Esophagus muscularis mucosa (tissue), 4 donors: ENCODE results near the gene PCBP3. TPM values are rescaled to one million over a fixed set of nuclear protein-coding genes. Genes with fewer than 3 reads are reported as not detected.

Experiments
- DNase-seq: peaks from one replicate; pipeline ENCODE4 v3.0.0-alpha.2; 2017; ENCODE audit errors: extremely low spot score
- H3K27ac ChIP-seq, 4 donors: fragments of 200-600 bp; sonication (generic); replicated peaks in 1 of 4; 1 replicate in 3 of 4; 2 replicates in 1 of 4; pipeline ENCODE4 v1.5.1; 2016 to 2019; ENCODE audit warnings: mild to moderate bottlenecking in 1 of 4
- H3K27me3 ChIP-seq, 4 donors: fragments of 200-600 bp; sonication (generic); one replicate each; pipeline versions ENCODE4 v1.5.1 to v1.6.0; 2016 to 2019
- H3K36me3 ChIP-seq, 4 donors: fragments of 200-600 bp; sonication (generic); one replicate each; pipeline ENCODE4 v1.5.1; 2016 to 2019
- H3K4me1 ChIP-seq, 4 donors: fragments of 200-600 bp; sonication (generic); one replicate each; pipeline ENCODE4 v1.5.1; 2016 to 2019
- H3K4me3 ChIP-seq, 4 donors: fragments of 200-600 bp; sonication (generic); 1 replicate in 2 of 4; 2 replicates in 2 of 4; pipeline ENCODE4 v1.5.1; 2016 to 2019; ENCODE audit warnings: mild to moderate bottlenecking in 4 of 4, moderate library complexity in 1 of 4
- H3K9me3 ChIP-seq, 4 donors: fragments of 200-600 bp; sonication (generic); 1 replicate in 3 of 4; 2 replicates in 1 of 4; pipeline ENCODE4 v1.5.1; 2016 to 2019
- EP300 ChIP-seq: sonication (generic); formaldehyde crosslinking; IDR thresholded peaks from one replicate; pipeline ENCODE4 v1.6.1; 2017; ENCODE audit warnings: antibody characterized with exemption
- POLR2A ChIP-seq: fragments of 450-650 bp; IDR thresholded peaks from one replicate; pipeline ENCODE4 v1.6.1; 2017; ENCODE audit warnings: antibody characterized with exemption, moderate library complexity, mild to moderate bottlenecking, low read depth
- POLR2AphosphoS5 ChIP-seq, 2 donors: sonication (generic); formaldehyde crosslinking; IDR thresholded peaks; one replicate each; pipeline ENCODE4 v1.6.1; 2017; ENCODE audit warnings: antibody characterized with exemption in 2 of 2
- WGBS: methylation state at CpG from one replicate; pipeline ENCODE4 v1.1.5; 2018; 5-methylcytosine and 5-hydroxymethylcytosine counted together
- intact Hi-C: fragments of 100-400 bp; cut with DNase I; formaldehyde crosslinking; loops from one replicate; pipeline ENCODE4 v1.15.1; 2023
- total RNA-seq, 4 donors: library from RNA; depleted of rRNA; stranded (reverse); fragments of >200 nt; gene quantifications; one replicate each; pipeline versions ENCODE4 v1.1.0 to v1.2.1, GENCODE V29; 2016
- TF ChIP-seq, protein P1 (sequence below), 3 experiments: fragments of 200-600 bp in 2 of 3; fragments of 450-650 bp in 1 of 3; sonication (generic) in 2 of 3; IDR thresholded peaks; one replicate each; pipeline ENCODE4 v1.5.1; 2017 to 2019; ENCODE audit warnings: antibody characterized with exemption in 3 of 3, mild to moderate bottlenecking in 2 of 3, moderate library complexity in 1 of 3

The PCBP3 gene
- total RNA-seq, 4 donors from 2014 or later = 7.5 to 9.2 (median 8.1) TPM

DNA sequence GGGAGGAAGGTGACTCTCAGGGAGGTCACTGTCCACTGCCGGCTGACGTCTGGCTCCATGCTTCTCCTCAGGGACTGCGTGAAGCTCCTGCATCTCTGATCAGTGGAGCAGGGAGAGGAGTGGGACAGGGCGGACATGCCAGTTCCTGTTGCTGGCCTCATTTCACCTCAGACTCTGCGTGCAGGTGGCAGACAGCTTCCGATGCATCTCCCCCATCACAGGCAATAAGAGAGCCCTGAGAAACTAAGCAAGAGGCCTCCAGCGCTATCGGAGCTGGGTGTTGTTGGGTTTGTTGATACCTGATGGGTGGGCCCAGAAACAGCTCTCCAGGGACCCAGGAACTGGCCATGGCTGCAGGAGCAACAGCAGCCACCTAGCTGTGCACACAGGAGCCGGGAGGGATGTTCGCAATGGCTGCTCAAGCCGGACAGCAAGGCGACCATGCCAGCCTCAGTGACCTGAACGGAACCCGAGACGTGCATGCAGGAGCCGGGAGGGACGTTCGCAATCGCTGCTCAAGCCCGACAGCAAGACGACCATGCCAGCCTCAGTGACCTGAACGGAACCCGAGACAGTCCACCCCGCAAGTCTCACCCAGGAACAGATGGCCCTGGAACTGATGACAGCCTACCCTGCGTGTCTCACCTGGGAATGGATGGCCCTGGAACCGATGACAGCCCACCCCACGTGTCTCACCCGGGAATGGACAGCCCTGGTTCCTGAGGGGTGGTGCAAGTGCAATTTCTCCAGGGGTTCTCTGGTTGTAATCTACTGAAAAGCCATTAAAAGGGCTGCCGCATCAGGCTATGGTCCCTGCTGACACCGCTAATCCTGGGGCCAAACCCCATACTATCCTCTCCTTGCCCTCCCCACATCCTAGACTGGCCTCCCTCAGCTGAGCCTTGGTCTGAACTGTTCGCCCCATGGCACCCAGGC is 14.2 kb upstream of the PCBP3 start:
- Histone ChIP-seq H3K4me1 (no peaks in the 10 kb centered on the region), H3K4me3 (no peak overlapping the region), H3K27me3 (peaks cover 0 to 27% (median 0%) of the 10 kb centered on the region in 4 donors), H3K27ac (no peak overlapping the region), H3K9me3 (no peaks in the 10 kb centered on the region), H3K36me3 (no peaks in the 10 kb centered on the region)
- TF ChIP-seq, protein P1, sequence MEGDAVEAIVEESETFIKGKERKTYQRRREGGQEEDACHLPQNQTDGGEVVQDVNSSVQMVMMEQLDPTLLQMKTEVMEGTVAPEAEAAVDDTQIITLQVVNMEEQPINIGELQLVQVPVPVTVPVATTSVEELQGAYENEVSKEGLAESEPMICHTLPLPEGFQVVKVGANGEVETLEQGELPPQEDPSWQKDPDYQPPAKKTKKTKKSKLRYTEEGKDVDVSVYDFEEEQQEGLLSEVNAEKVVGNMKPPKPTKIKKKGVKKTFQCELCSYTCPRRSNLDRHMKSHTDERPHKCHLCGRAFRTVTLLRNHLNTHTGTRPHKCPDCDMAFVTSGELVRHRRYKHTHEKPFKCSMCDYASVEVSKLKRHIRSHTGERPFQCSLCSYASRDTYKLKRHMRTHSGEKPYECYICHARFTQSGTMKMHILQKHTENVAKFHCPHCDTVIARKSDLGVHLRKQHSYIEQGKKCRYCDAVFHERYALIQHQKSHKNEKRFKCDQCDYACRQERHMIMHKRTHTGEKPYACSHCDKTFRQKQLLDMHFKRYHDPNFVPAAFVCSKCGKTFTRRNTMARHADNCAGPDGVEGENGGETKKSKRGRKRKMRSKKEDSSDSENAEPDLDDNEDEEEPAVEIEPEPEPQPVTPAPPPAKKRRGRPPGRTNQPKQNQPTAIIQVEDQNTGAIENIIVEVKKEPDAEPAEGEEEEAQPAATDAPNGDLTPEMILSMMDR (IDR thresholded peaks at IDR 0.05) = no peak
- TF ChIP-seq POLR2AphosphoS5 (IDR thresholded peaks at IDR 0.05) = no peak
- no peak for TF ChIP-seq POLR2A
- no peak for TF ChIP-seq EP300
- WGBS = 79% methylated on average over 14 of the region's 31 CpGs
- intact Hi-C loops = no loop called here
- DNase-seq = peak; percentile 89

DNA sequence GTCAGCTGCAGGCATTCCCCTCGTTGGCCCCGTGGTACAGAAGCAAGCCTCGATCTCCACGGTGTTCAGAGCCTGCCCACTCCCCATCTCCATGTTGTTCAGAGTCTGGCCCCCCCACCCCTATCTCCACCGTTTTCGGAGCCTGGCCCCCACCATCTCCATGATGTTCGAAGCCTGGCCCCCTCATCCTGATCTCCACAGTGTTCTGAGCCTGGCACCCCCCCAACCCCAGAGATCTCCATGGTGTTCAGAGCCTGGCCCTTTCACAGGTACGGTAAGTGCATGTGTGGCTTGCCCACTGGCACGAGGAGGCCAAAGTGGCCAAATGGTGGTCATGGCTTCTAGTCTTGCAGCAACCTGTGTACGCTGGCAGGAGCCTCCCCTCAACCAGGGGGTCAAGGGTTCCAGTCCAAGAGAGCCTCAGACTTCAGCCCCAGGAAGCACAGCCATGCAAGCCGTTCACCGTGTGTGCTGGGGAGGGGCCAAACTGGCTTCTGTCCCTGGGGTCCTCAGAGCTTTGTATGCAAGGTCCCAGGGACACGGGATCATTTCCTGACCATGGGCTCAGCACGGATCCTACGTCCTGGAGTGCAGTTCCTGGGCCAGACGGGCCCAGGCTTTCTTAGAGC is 13.3 kb upstream of the PCBP3 start:
- 88% methylated on average over 13 of the region's 16 CpGs for WGBS

DNA sequence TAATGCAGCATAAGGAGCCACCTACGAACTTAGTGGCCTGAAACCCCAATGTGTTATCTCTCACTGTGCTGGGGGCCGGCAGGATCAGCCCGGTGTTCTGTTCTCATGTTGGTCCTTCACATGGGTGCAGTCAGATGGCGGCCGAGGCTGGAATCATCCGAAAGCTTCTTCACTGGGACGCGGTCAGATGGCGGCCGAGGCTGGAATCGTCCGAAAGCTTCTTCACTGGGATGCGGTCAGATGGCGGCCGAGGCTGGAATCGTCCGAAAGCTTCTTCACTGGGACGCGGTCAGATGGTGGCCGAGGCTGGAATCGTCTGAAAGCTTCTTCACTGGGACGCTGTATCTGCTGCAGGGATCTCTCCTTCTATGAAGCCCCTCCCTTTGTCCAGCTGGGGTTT is 12.6 kb upstream of the PCBP3 start:
- no peaks in the 10 kb centered on the region for H3K4me1 ChIP-seq
- peaks cover 0 to 19% (median 0%) of the 10 kb centered on the region in 4 donors for H3K27me3 ChIP-seq
- intact Hi-C loops = no loop called here
- no peak overlapping the region for H3K27ac ChIP-seq
- no peaks in the 10 kb centered on the region for H3K36me3 ChIP-seq
- peak; percentile 34 for DNase-seq
- TF ChIP-seq POLR2A (no peak), POLR2AphosphoS5 (IDR thresholded peaks at IDR 0.05) (no peak), EP300 (no peak)
- TF ChIP-seq, protein P1 (IDR thresholded peaks at IDR 0.05) = no peak
- H3K4me3 ChIP-seq = no peak overlapping the region
- 90% methylated on average over 21 of the region's 22 CpGs for WGBS
- no peaks in the 10 kb centered on the region for H3K9me3 ChIP-seq

More for the DNA sequence above, 13.3 kb upstream of the PCBP3 start:
- no peak overlapping the region for H3K4me3 ChIP-seq
- H3K36me3 ChIP-seq = no peaks in the 10 kb centered on the region
- TF ChIP-seq POLR2AphosphoS5 (IDR thresholded peaks at IDR 0.05) = no peak
- TF ChIP-seq, protein P1 (IDR thresholded peaks at IDR 0.05) = no peak
- TF ChIP-seq EP300 = no peak
- no peak for TF ChIP-seq POLR2A
- peak; percentile 83 for DNase-seq
- intact Hi-C loops = no loop called here
- peaks cover 0 to 24% (median 0%) of the 10 kb centered on the region in 4 donors for H3K27me3 ChIP-seq
- H3K9me3 ChIP-seq = no peaks in the 10 kb centered on the region
- H3K4me1 ChIP-seq = no peaks in the 10 kb centered on the region
- H3K27ac ChIP-seq = no peak overlapping the region

DNA sequence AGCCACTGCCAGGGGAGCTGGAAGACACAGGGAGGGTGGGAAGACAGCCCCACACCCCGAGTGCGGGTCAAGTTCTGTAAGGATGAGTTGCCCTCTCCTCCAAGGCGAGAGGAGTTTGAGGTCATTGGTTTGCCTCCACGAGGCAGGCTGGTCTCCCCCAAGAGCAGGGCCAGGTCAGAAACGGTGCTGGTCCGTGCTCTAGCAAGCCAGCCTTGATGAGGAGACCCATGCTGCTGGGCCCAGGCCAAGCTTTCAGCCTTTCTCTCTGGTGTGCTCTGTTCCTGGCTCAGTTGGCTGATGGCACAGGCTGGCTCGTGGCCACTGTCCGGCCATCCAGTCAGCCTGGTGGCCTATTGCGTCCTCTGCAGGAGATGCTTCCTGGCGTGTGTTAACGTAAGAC is 12.0 kb upstream of the PCBP3 start:
- WGBS = 84% methylated on average over 5 of the region's 11 CpGs
- no peak for DNase-seq

More for the DNA sequence above, 12.0 kb upstream of the PCBP3 start:
- H3K36me3 ChIP-seq = no peaks in the 10 kb centered on the region
- no peaks in the 10 kb centered on the region for H3K4me1 ChIP-seq
- H3K27ac ChIP-seq = no peak overlapping the region
- peaks cover 0 to 19% (median 0%) of the 10 kb centered on the region in 4 donors for H3K27me3 ChIP-seq
- intact Hi-C loops = no loop called here
- H3K9me3 ChIP-seq = no peaks in the 10 kb centered on the region
- no peak overlapping the region for H3K4me3 ChIP-seq
- TF ChIP-seq POLR2A (no peak), EP300 (no peak), POLR2AphosphoS5 (IDR thresholded peaks at IDR 0.05) (no peak)
- TF ChIP-seq, protein P1 (IDR thresholded peaks at IDR 0.05) = no peak
